ENCODE data around the gene EXOSC10.

Gene EXOSC10

GRCh38 chr1:11099310-11100148 lies at the start of gene EXOSC10:
Gene EXOSC10, minus strand, starts transcription at chr1:11099869. Its CDS starts 38 bp downstream, at chr1:11099831.
- DNase-seq, result peak; percentile 96

- no peak for DNase-seq
These were observed 47.6 kb upstream of the EXOSC10 start for GRCh38 chr1:11147197-11147770.

- no peak for DNase-seq
These were observed 46.1 kb upstream of the EXOSC10 start for GRCh38 chr1:11145741-11146140.

- no peak for DNase-seq
These were observed 45.0 kb upstream of the EXOSC10 start for GRCh38 chr1:11144570-11145256.

GRCh38 chr1:11143907-11144306 lies 44.2 kb upstream of the EXOSC10 start:
- no peak for DNase-seq

- no peak for DNase-seq
These were observed 43.7 kb upstream of the EXOSC10 start for GRCh38 chr1:11143401-11143800.

GRCh38 chr1:11142618-11143391 lies 43.1 kb upstream of the EXOSC10 start:
- DNase-seq, result no peak

GRCh38 chr1:11138952-11139351 lies 39.3 kb upstream of the EXOSC10 start:
- DNase-seq, result no peak

GRCh38 chr1:11138029-11138428 lies 38.4 kb upstream of the EXOSC10 start:
- no peak for DNase-seq

- DNase-seq, result no peak
These were observed 35.2 kb upstream of the EXOSC10 start for GRCh38 chr1:11134898-11135266.

GRCh38 chr1:11134251-11134897 lies 34.7 kb upstream of the EXOSC10 start:
- DNase-seq, result no peak

GRCh38 chr1:11132563-11133293 lies 33.1 kb upstream of the EXOSC10 start:
- no peak for DNase-seq

- no peak for DNase-seq
These were observed 32.1 kb upstream of the EXOSC10 start for GRCh38 chr1:11131816-11132215.

- no peak for DNase-seq
These were observed 30.7 kb upstream of the EXOSC10 start for GRCh38 chr1:11130406-11130805.

- no peak for DNase-seq
These were observed 30.2 kb upstream of the EXOSC10 start for GRCh38 chr1:11129649-11130390.

GRCh38 chr1:11126569-11126968 lies 26.9 kb upstream of the EXOSC10 start:
- DNase-seq, result no peak

GRCh38 chr1:11125931-11126330 lies 26.3 kb upstream of the EXOSC10 start:
- no peak for DNase-seq

- no peak for DNase-seq
These were observed 25.3 kb upstream of the EXOSC10 start for GRCh38 chr1:11124965-11125364.

GRCh38 chr1:11116318-11116717 lies 16.6 kb upstream of the EXOSC10 start:
- no peak for DNase-seq

- DNase-seq, result no peak
These were observed 15.3 kb upstream of the EXOSC10 start for GRCh38 chr1:11114966-11115365.
